ENCODE results near the gene SYNE1.
A peak's percentile ranks its signal among the peaks of the same experiment; 100 is the strongest.

The SYNE1 gene

DNA sequence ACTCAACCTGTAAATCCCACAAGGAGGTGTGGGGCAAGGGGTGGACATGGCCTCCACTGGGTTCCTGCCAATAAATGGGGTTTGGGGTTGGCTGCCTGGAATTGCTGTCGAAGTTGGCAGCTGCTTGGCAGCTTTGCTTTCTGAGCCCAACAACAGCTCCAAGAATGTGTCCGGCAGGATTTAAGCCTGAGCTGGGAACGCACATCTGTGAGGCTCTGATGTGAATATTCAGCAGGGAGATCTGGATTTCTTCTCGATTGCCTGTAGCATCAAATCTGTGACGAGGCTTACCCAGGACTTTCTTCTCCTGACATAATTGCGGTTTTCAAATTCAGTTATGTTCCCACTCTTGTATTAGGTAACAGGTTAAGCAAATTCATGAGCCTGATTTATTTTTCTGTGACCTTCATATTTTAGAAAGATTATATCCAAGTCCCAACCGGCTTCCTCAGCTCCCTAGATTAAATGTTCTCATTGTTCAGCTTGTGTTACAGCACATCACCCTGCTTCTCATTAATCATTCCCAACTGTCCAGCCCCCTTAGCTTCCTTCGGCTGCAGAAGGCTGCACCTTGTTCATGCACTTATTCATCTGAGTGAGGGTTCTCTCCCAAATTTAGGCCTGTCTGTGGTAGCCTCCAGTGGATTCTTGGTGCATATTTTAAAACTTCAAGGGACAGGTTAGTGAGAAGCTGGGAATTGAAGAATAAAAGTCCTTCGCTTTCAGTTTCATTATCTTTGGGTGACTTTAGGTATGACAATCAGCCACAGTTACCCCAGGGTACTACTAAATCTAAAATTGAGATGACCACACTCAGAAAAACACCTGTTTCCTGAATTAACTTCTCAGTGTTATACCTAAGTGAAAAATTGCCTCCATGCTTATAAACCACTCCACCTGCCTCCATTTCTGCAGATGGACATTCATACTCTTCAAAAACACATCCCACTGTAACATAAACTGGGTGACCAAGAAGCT is 519.7 kb downstream of the SYNE1 start:
- TF ChIP-seq, protein P1, sequence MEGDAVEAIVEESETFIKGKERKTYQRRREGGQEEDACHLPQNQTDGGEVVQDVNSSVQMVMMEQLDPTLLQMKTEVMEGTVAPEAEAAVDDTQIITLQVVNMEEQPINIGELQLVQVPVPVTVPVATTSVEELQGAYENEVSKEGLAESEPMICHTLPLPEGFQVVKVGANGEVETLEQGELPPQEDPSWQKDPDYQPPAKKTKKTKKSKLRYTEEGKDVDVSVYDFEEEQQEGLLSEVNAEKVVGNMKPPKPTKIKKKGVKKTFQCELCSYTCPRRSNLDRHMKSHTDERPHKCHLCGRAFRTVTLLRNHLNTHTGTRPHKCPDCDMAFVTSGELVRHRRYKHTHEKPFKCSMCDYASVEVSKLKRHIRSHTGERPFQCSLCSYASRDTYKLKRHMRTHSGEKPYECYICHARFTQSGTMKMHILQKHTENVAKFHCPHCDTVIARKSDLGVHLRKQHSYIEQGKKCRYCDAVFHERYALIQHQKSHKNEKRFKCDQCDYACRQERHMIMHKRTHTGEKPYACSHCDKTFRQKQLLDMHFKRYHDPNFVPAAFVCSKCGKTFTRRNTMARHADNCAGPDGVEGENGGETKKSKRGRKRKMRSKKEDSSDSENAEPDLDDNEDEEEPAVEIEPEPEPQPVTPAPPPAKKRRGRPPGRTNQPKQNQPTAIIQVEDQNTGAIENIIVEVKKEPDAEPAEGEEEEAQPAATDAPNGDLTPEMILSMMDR (IDR thresholded peaks at IDR 0.05; ENCODE audit: low read depth, low read length) = no peak
- peak in 1 of 2 donors; percentile 50 for DNase-seq (ENCODE audit: low read depth in 2 of 2)
- no peak overlapping the region for H3K4me3 ChIP-seq (replicated peaks in 1 of 2; ENCODE audit: low read depth in 2 of 2, low read length in 2 of 2)

DNA sequence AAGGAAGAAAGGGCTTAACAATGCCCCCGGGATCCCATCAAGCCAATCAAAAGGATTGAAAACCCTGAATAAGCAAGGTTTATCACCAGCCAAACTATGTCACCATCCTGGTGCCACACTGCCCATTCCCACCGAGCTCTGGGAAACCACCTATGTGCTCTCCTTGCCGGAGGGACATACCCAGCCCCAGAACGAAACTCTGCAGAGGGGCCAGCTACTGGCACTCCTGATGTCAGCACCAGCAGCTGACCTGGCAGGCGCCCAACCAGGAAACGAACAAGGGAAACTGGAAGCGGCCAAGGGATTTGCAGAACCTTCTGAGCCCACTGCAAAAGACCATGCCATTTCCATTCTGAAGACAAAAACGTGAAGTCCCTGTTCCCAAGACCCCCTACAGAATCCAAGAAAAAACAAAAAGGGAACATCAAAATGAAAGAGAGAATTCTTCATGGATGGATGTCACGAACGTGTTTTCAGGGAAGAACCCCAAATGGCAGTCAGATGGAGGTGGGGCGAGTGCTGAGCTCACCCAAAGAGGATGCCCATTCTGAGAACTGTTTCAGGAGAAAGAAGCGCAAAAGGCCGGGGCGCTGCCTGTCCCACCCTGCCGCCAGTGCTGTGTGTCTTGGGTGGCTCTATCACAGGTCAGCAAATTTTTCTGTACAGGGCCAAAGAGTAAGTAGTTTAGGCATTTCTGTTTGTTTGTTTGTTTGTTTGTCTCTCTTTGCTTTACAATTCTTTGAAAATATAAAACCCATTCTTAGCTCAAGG is 524.5 kb downstream of the SYNE1 start:
- no peak for DNase-seq (ENCODE audit: low read depth in 2 of 2)
- H3K4me3 ChIP-seq (replicated peaks in 1 of 2; ENCODE audit: low read depth in 2 of 2, low read length in 2 of 2) = no peak overlapping the region
- TF ChIP-seq, protein P1 (IDR thresholded peaks at IDR 0.05; ENCODE audit: low read depth, low read length) = no peak

DNA sequence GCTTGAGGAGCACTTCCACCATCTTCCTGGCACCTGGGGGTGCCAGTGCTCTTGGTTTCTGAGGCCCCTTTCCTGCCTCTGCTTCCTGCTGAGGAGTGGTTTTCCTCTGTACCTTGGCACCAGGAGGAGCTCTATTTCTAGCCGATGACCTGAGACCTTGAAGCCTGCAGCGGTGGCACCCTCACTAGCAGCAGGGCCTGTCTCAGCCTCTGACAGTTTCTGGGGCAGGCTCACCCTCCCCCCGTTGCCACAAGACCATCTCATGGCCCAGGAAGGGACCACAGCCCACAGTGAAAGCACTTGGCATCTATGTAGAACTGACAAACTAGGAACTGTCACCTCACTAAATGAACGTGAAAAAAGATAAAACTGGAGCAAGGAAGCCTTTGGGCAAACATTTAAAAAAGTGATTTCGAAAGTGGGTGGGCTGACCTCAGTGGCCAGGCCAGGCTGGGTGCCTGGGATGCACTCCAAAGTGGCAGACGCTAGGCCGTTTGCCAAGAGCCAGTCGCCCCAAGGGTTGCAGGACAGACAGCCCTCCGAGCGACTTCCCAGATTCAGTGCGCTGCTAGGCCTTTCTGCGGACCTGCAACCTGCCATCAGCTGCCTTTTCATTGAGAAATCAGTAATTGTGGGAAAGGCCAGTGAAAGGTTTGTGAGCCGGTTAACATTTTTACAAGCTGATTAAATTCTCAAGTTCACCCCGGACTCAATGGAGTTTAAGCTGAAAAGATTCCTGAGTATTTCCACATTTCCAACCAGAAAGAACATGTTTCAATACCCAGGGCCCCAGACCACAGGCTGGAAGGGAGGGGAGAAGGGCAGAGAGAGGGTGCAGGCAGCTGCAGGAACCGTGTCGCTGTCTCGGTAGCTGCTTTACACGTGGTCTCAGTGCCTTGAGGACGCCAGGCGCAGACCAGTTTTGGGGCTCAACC is 526.0 kb downstream of the SYNE1 start:
- H3K4me3 ChIP-seq (replicated peaks in 1 of 2; ENCODE audit: low read depth in 2 of 2, low read length in 2 of 2) = no peak overlapping the region
- TF ChIP-seq, protein P1 (IDR thresholded peaks at IDR 0.05; ENCODE audit: low read depth, low read length) = no peak
- peak in 1 of 2 donors; percentile 59 for DNase-seq (ENCODE audit: low read depth in 2 of 2)

DNA sequence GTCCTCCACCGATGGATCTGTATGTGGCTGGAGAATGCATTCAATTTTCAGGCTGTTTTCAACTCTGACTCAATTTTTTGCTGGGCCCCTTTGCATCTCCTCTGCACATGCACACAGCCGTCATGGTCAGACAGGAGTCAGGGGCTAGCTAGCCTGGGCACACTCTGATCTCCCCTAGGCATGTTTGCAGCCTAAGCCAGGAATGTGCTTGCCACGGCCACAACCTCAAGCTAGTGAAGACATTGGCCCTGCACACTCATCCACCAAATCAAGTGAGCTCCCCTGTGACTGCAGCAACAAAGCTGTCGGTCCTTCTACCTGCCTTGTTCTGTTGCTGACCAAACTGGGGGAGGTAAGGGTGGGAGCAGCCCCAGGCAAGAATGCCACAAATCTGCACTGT is 529.2 kb downstream of the SYNE1 start:
- H3K4me3 ChIP-seq (replicated peaks in 1 of 2; ENCODE audit: low read depth in 2 of 2, low read length in 2 of 2) = no peak overlapping the region
- DNase-seq (ENCODE audit: low read depth in 2 of 2) = no peak
- TF ChIP-seq, protein P1 (IDR thresholded peaks at IDR 0.05; ENCODE audit: low read depth, low read length) = no peak

DNA sequence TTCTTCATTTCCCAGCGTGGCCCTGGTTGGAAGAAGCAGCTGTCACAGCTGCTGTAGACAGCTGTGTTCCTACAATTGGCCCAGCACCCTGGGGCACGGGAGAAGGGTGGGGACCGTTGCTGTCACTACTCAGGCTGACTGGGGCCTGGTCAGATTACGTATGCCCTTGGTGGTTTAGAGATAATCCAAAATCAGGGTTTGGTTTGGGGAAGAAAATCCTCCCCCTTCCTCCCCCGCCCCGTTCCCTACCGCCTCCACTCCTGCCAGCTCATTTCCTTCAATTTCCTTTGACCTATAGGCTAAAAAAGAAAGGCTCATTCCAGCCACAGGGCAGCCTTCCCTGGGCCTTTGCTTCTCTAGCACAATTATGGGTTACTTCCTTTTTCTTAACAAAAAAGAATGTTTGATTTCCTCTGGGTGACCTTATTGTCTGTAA is 537.0 kb downstream of the SYNE1 start:
- DNase-seq (ENCODE audit: low read depth in 2 of 2) = peak; percentile 55 to 65
- no peak overlapping the region for H3K4me3 ChIP-seq (replicated peaks in 1 of 2; ENCODE audit: low read depth in 2 of 2, low read length in 2 of 2)

More for the DNA sequence above, 537.0 kb downstream of the SYNE1 start:
- TF ChIP-seq, protein P1 (IDR thresholded peaks at IDR 0.05; ENCODE audit: low read depth, low read length) = no peak
